ENCODE data around the gene POLE4. TPM values are rescaled to one million over a fixed set of nuclear protein-coding genes. Genes with fewer than 3 reads are reported as not detected.

POLE4 gene
- total RNA-seq, 1 donor from 2014 or later: 36.6 TPM

- no peaks in the 10 kb centered on the region for H3K4me1 ChIP-seq
- no peaks in the 10 kb centered on the region for H3K36me3 ChIP-seq
- intact Hi-C loops (cut with micrococcal nuclease): no loop called here
- no peak overlapping the region for H3K27ac ChIP-seq (replicated peaks)
- DNase-seq: no peak
- peaks cover 5% of the 10 kb centered on the region for H3K27me3 ChIP-seq (ENCODE audit: low read depth)
- no peak overlapping the region for H3K4me3 ChIP-seq
- no peak for TF ChIP-seq CTCF (IDR thresholded peaks at IDR 0.05; ENCODE audit: borderline replicate concordance)
- H3K9me3 ChIP-seq (replicated peaks): no peaks in the 10 kb centered on the region
Measured at GRCh38 chr2:74935975-74936391, 22.5 kb upstream of the POLE4 start.

GRCh38 chr2:74937221-74937880 is 21.1 kb upstream of the POLE4 start:
- H3K36me3 ChIP-seq: no peaks in the 10 kb centered on the region
- DNase-seq: no peak
- intact Hi-C loops (cut with micrococcal nuclease): no loop called here
- TF ChIP-seq CTCF (IDR thresholded peaks at IDR 0.05; ENCODE audit: borderline replicate concordance): no peak
- no peak overlapping the region for H3K4me3 ChIP-seq
- H3K4me1 ChIP-seq: no peaks in the 10 kb centered on the region
- H3K27ac ChIP-seq (replicated peaks): no peak overlapping the region
- H3K9me3 ChIP-seq (replicated peaks): no peaks in the 10 kb centered on the region
- peaks cover 5% of the 10 kb centered on the region for H3K27me3 ChIP-seq (ENCODE audit: low read depth)

- Histone ChIP-seq H3K27ac (replicated peaks) (no peak overlapping the region), H3K4me1 (no peaks in the 10 kb centered on the region), H3K9me3 (replicated peaks) (no peaks in the 10 kb centered on the region), H3K36me3 (no peaks in the 10 kb centered on the region), H3K4me3 (no peak overlapping the region), H3K27me3 (ENCODE audit: low read depth) (peaks cover 5% of the 10 kb centered on the region)
- DNase-seq: no peak
- no peak for TF ChIP-seq CTCF (IDR thresholded peaks at IDR 0.05; ENCODE audit: borderline replicate concordance)
- intact Hi-C loops (cut with micrococcal nuclease): no loop called here
Measured at GRCh38 chr2:74938264-74938663, 20.2 kb upstream of the POLE4 start.

- intact Hi-C loops (cut with micrococcal nuclease): no loop called here
- DNase-seq: no peak
- peaks cover 5% of the 10 kb centered on the region for H3K27me3 ChIP-seq (ENCODE audit: low read depth)
- no peaks in the 10 kb centered on the region for H3K4me1 ChIP-seq
- H3K27ac ChIP-seq (replicated peaks): no peak overlapping the region
- no peaks in the 10 kb centered on the region for H3K9me3 ChIP-seq (replicated peaks)
- H3K4me3 ChIP-seq: no peak overlapping the region
- no peak for TF ChIP-seq CTCF (IDR thresholded peaks at IDR 0.05; ENCODE audit: borderline replicate concordance)
- no peaks in the 10 kb centered on the region for H3K36me3 ChIP-seq
Measured at GRCh38 chr2:74939919-74940812, 18.3 kb upstream of the POLE4 start.

- Histone ChIP-seq H3K36me3 (no peaks in the 10 kb centered on the region), H3K27ac (replicated peaks) (no peak overlapping the region)
- intact Hi-C loops (cut with micrococcal nuclease): no loop called here
Measured at GRCh38 chr2:74941284-74941683, 17.2 kb upstream of the POLE4 start.

More at GRCh38 chr2:74941284-74941683, 17.2 kb upstream of the POLE4 start:
- H3K4me3 ChIP-seq: no peak overlapping the region
- no peaks in the 10 kb centered on the region for H3K27me3 ChIP-seq (ENCODE audit: low read depth)
- no peak for DNase-seq
- no peaks in the 10 kb centered on the region for H3K9me3 ChIP-seq (replicated peaks)
- no peak for TF ChIP-seq CTCF (IDR thresholded peaks at IDR 0.05; ENCODE audit: borderline replicate concordance)
- H3K4me1 ChIP-seq: no peaks in the 10 kb centered on the region
